Stimulated activated CD8-positive, alpha-beta memory T cell treated with anti-CD3 and anti-CD28 coated beads, Interleukin-4, amount 100 ng/mL, for 4 hours (primary cell): ENCODE measurements around the gene NAALADL2.
"Not testable (repeated sequence)": the region's sequence is repeated elsewhere in the genome, so short reads cannot be mapped to it uniquely, and the experiment has no call there.

Experiments used
- DNase-seq, 2 donors: peaks; one replicate each; pipeline ENCODE4 v3.0.0-alpha.2; 2020; ENCODE audit warnings: low read depth in 2 of 2, low spot score in 1 of 2

Gene NAALADL2

DNA sequence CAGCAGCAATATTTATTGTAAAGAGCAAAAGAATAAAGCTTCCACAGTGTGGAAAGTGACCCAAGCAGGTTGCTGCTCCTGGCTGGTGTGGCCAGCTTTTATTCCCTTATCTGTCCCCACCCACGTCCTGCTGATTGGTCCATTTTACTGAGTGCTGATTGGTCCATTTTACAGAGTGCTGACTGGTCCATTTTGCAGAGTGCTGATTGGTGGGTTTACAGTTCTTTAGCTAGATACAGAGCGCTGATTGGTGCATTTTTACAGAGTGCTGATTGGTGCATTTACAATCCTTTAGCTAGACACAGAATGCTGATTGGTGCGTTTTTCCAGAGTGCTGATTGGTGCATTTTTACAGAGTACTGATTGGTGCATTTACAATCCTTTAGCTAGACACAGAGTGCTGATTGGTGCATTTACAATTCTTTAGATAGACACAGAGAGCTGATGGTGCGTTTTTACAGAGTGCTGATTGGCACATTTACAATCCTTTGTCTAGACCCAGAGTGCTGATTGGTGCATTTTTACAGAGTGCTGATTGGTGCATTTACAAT is 601.8 kb downstream of the NAALADL2 start:
- not testable (repeated sequence) for DNase-seq

- no peak for DNase-seq
Measured at GRCh38 chr3:175464362-175464761, 605.2 kb downstream of the NAALADL2 start.

DNA sequence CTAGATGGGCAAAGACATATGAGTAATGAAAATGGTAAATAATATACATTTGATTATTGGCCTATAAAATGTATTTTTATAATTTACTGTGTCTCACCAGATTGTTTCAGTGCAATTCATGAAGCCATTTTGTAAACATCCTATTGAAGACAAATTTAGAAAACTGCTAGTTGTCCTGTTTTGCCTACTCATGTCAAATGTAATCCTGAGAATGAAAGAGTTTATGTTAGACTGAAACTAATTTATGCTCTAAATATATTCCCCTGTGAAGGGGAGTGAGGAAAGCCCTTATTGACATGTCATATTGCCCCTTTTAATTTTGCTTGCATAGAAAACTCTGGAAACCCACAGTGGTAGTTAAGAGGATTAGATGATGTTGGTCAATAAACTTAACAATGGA is 610.0 kb downstream of the NAALADL2 start:
- DNase-seq: no peak

- DNase-seq: no peak
Measured at GRCh38 chr3:175475765-175476164, 616.6 kb downstream of the NAALADL2 start.

GRCh38 chr3:175476489-175476888 is 617.4 kb downstream of the NAALADL2 start:
- DNase-seq: no peak

- no peak for DNase-seq
Measured at GRCh38 chr3:175477651-175478224, 618.6 kb downstream of the NAALADL2 start.

DNA sequence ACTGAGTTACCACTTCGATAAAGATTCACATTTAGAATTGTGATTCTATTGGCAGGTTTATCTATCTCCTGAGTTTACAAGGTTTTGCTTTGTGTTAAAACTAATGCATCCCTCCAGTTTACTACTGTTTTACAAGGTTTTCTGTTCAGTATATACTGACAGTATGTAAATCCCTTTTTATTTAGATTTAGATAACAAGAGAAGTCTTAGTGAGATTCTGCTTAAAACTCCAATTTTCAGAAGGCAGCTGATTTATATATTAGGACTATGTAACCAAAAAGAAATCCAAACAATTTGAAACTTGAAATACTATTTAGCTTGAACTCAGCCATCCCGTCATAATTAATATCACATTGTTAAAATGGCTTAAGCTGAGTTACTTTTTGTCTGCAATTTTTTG is 619.2 kb downstream of the NAALADL2 start:
- DNase-seq: no peak

DNA sequence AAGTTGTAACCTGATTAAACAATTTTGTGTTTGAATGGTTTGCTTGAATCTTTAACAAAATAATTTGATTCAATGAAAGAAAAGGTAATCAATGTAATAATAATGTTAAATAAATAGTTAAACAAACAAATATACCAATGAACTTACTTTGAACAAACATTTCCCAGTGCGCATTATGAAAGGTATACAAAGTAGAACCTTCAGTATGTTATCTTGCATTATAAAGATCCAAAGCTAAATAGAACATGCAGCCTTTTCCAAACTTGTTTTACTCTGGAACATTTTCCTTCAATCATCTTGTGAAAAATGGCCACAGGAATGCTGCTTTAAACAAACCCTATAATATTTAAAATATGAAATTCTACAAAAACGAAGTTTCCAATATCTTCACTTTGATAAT is 620.0 kb downstream of the NAALADL2 start:
- no peak for DNase-seq

GRCh38 chr3:175479800-175480199 is 620.7 kb downstream of the NAALADL2 start:
- DNase-seq: no peak

DNA sequence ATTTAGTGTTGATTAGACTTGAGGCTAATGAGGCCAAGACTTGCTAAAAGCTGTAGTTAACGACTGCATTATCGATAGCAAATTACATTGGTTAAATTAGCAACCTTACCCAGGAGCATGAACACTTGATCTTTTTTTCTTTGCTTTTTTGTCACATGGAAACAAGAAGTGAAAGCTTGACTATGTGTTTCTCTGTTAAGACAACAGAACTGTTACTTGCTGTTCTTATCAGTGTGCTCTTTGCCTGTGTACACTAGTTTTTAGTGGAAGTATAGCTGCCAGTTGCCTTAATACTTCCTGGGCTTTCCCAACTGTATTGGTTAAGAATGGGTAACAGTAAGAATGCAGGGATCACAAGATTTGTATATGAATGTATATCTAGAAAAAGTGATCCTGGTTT is 625.5 kb downstream of the NAALADL2 start:
- no peak for DNase-seq

GRCh38 chr3:175485436-175485835 is 626.3 kb downstream of the NAALADL2 start:
- no peak for DNase-seq

DNA sequence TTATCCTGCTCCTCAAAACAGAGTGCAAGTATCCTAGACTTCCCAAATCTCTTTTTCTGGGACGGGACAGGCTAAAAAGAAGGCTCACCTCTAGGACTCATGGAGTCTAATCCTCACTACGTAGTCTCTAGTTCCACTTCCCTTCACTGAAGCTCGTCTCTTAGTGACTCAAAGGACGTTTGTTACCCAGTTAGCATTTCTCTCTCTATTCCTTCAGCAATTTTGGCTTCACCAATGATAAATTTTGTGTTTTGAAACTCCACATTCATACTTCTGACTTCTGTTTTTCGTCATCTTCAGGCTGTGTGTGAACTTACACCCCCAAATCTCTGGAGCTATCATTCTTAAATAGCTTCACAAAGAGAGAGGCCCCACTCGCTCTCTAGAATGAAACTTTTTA is 627.1 kb downstream of the NAALADL2 start:
- DNase-seq: no peak

DNA sequence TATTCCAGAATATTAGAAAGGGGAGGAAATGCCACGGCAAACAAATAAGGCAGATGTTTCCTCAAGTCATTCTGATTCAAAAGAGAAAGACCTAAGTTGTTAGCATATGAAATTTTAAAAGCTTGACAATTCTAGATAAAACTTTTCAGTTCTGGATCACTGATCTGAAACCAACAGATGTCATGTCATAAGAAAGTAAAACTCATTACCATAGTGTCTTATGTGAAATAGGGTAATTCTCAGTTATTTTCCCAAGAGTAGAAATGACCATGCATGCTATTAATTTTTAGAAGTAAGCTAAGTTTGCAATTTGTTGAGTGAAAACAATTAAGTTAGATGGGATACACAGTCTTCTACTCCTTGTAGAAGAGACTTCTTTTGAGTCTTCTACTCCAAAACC is 630.3 kb downstream of the NAALADL2 start:
- DNase-seq: no peak

DNA sequence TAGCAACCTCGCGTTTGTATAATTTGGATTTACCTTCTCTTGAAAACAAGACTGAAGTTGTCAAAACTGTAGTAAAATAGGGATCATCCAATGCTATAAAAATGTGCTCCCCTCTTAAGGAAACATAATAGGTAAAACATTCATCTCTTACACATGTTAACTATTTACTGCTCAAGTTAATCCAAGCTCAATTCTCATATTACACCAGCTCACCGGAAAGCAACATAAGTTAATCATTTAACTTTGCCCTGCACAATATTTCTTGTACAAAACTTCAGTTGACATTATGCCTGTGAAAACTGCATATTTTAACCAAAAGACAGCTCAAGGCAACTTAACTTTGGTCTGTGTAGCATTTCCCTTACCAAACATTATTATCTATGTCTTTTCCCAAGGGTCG is 634.2 kb downstream of the NAALADL2 start:
- DNase-seq: no peak

DNA sequence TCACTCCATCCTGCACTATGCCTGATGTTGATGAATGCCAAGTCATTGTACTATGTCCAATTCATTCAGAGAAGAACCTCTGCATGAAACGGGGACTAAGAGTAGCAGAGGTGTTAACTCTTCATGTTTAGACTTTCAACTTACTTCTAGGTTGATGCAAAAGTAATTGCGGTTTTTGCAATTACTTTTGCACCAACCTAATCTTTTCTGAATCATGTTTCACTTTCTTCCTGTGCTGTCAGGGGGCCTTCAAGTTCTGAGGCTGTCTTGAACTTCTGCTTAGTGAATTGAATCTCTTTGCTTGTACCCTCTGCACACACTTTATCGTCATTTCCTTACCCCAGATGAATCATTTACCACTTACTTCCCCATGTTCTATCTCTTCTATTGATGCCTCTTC is 636.2 kb downstream of the NAALADL2 start:
- DNase-seq: no peak

DNA sequence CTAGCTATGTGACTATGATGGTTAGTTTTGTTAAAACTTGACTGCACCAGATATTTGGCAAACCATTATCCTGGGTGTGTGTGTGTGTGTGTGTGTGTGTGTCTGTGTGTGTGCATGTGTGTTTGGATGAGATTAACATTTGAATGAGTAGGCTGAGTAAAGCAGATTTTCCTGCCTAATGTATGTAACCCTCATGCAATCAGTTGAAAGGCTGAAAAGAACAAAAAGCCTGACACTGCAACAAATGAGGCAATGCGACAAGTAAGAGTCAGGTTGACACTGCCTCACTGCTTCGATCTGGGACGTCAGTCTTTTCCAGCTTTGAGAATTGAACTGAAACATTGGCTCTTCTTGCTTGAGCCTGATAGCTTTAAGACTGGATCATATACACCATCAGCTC is 643.0 kb downstream of the NAALADL2 start:
- no peak for DNase-seq

DNA sequence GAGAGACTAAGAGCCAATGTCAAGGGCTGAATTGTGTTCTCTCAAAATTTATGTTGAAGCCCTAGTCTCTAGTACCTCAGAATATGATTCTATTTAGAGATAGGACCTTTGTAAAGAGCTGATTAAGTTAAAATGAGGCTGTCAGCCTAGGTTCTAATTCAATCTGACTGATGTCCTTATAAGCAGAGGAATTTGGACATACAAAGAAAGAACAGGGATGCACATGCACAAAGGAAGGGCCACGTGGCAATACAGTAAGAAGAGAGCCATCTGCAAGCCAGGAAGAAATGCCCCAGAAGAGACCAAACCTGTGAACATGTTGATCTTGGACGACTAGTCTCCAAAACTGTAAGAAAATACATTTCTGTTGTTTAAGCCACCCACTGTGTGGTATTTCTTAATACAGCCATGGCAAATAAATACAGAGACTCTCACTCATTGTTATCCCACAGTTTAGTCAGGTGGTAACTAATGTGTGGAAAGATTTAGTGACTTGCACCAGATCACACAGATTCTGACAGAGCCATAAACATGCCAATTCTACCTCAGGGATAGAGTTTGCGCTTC is 652.2 kb downstream of the NAALADL2 start:
- no peak for DNase-seq

- no peak for DNase-seq
Measured at GRCh38 chr3:175512700-175513099, 653.6 kb downstream of the NAALADL2 start.

DNA sequence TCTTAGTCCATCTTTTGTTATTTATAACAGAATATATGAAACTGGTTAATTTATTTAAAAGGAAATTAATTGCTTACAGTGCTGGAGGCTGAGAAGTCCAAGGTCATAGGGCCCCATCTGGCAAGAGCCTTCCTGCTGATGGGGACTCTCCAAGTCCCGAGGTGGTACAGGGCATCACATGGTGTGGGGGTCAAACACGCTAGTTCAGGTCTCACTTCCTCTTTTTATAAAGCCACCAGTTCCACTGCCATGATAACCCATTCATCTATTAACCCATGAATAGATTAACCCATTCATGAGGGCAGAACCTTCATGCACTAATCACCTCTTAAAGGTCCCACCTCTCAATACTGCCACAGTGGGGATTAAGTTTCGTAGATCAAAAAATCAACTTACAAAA is 659.3 kb downstream of the NAALADL2 start:
- DNase-seq: no peak

DNA sequence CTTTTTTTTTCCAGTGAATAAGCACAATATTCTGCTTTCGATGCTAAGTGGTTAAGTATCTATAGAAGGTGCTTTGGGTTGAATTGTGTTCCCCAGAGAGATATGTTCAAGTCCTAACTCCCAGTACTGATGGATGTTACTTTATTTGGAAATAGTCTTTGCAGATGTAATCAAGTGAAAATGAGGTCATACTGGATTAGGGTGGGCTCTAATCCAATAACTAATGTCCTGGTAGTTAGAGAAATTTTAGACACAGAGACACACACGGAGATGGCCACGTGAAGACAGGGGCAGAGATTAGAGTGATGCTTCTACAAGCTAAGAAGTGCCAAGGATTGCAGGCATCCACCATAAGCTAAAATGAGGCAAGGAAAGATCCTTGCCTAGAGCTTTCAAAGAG is 662.3 kb downstream of the NAALADL2 start:
- DNase-seq: no peak

DNA sequence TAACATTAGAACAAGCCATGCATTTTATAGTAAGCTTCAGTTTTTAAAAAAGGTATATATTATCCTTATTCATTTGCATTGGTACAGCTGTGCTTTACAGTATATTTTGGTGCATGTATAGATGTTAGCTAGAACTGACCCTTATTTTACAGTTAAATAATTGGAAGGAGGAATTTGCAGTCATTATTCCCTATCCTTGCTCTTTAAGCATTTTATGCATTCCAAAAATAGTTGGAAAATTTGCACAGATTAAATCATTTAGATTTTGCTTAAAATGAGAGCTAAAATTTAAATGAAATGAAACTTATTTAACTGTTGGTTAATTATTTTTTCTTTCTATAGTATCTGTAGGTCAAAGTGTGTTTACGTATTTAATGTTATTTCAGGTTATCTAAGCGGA is 667.1 kb downstream of the NAALADL2 start:
- DNase-seq: no peak

- no peak for DNase-seq
Measured at GRCh38 chr3:175526609-175527280, 667.6 kb downstream of the NAALADL2 start.

DNA sequence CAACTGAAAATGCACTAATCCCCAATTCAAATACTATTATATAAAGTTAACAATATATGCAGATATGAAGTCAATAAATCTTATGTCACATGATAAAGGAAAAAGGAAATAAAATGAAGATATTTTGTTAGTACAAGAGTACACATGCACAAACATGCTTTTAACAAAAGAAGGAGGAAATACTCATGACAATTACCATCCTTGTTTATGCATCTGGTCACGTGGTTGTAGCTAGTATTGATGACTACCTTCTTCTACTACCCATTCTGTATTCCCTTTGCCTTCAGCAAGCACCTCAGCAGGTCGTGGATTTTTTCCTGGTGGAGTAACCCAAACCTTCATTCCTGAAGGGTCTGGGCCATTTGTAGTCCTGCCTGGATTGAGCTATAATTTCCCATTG is 669.6 kb downstream of the NAALADL2 start:
- DNase-seq: not testable (repeated sequence)
